Fibroblast of lung (primary cell): ENCODE results near the gene GALR1. TPM values are rescaled to one million over a fixed set of nuclear protein-coding genes. Genes with fewer than 3 reads are reported as not detected.

ENCODE experiments used
- DNase-seq, 2 donors: peaks; one replicate each; pipeline versions ENCODE4 v3.0.0 to v3.0.0-alpha.2; 2010; ENCODE audit warnings: low read depth in 2 of 2
- H2AFZ ChIP-seq: 2 replicates; pipeline ENCODE4 v1.5.1; 2012; ENCODE audit warnings: low read length, control low read depth, inconsistent platforms
- H3K27ac ChIP-seq: 2 replicates; pipeline ENCODE4 v1.5.1; 2011; ENCODE audit warnings: low read length, control low read depth; ENCODE audit not compliant: insufficient read depth
- H3K27me3 ChIP-seq: 2 replicates; pipeline ENCODE4 v1.5.1; 2011; ENCODE audit warnings: mild to moderate bottlenecking, low read length; ENCODE audit not compliant: control insufficient read depth, insufficient read depth
- H3K36me3 ChIP-seq: 2 replicates; pipeline ENCODE4 v1.5.1; 2011; ENCODE audit warnings: low read length; ENCODE audit not compliant: control insufficient read depth, insufficient read depth
- H3K4me1 ChIP-seq: 2 replicates; pipeline ENCODE4 v1.5.1; 2011; ENCODE audit warnings: low read length; ENCODE audit not compliant: control insufficient read depth, insufficient read depth; ENCODE audit errors: extremely low read depth
- H3K4me2 ChIP-seq: 2 replicates; pipeline ENCODE4 v1.5.1; 2011; ENCODE audit warnings: low read length, control low read depth; ENCODE audit not compliant: insufficient read depth; ENCODE audit errors: extremely low read depth
- H3K4me3 ChIP-seq, 4 experiments: fragments of 200-600 bp in 1 of 4; sonication (generic) in 1 of 4; replicated peaks in 1 of 4; 2 replicates each; pipeline ENCODE4 v1.5.1; 2011 to 2016; ENCODE audit warnings: low read length in 4 of 4, low read depth in 3 of 4, mild to moderate bottlenecking in 3 of 4, control low read depth in 2 of 4, inconsistent platforms in 1 of 4, mixed read lengths in 1 of 4; ENCODE audit not compliant: insufficient read depth in 1 of 4; ENCODE audit errors: control extremely low read depth in 1 of 4
- H3K79me2 ChIP-seq: 2 replicates; pipeline ENCODE4 v1.5.1; 2012; ENCODE audit warnings: mild to moderate bottlenecking, low read length, inconsistent platforms; ENCODE audit not compliant: control insufficient read depth, insufficient read depth
- H3K9ac ChIP-seq: 2 replicates; pipeline ENCODE4 v1.5.1; 2011; ENCODE audit warnings: mild to moderate bottlenecking, low read length, control low read depth; ENCODE audit not compliant: insufficient read depth
- H3K9me3 ChIP-seq: 2 replicates; pipeline ENCODE4 v1.5.1; 2012; ENCODE audit warnings: low read depth, low read length; ENCODE audit not compliant: control insufficient read depth, insufficient read depth
- H4K20me1 ChIP-seq: 2 replicates; pipeline ENCODE4 v1.5.1; 2011; ENCODE audit warnings: low read length; ENCODE audit not compliant: control insufficient read depth, insufficient read depth; ENCODE audit errors: extremely low read depth
- CTCF ChIP-seq, 2 donors: IDR thresholded peaks in 1 of 2; conservative IDR thresholded peaks in 1 of 2; 1 replicate in 1 of 2; 2 replicates in 1 of 2; pipeline ENCODE4 v1.5.1; 2011 to 2012; ENCODE audit warnings: low read length in 2 of 2, control low read depth in 1 of 2, inconsistent platforms in 1 of 2, low read depth in 1 of 2, mild to moderate bottlenecking in 1 of 2
- EZH2 ChIP-seq: IDR thresholded peaks from 2 replicates; pipeline ENCODE4 v1.5.1; 2012; ENCODE audit warnings: low read length, control low read depth, mild to moderate bottlenecking; ENCODE audit errors: missing control alignments
- polyA plus RNA-seq, 2 donors: library from polyadenylated mRNA; depleted of rRNA in 1 of 2; stranded (reverse) in 1 of 2; unstranded in 1 of 2; fragments of >200 nt; gene quantifications; 2 replicates each; pipeline ENCODE4 v1.2.1, GENCODE V29; 2011 to 2012; ENCODE audit warnings: missing spikeins in 1 of 2
- total RNA-seq: library from RNA; depleted of rRNA; stranded (reverse); fragments of >200 nt; gene quantifications from 2 replicates; pipeline ENCODE4 v1.2.1, GENCODE V29; 2014

The GALR1 gene
- total and polyA plus RNA-seq, 2 donors (not counting 1 experiment from before 2014, with no cell fraction given) = not detected

DNA sequence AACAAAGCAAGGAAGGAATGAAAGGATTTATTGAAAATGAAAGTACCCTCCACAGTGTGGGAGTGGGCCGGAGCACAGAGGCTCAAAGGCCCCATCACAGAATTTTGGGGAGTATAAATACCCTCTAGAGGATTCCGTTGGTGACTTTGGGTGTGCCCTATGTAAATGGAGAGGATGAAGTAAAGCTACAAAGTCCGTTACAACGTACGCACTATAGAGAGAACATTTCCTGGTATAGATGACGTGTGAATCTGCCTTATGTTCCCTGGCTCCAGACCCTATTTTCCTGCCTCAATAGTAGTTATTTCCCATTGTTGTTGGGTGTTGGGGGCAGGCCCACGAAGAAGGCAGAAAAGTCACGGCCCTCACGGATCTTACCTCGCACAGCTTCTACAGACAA is 65.3 kb downstream of the GALR1 start:
- Histone ChIP-seq H3K9ac (no peak overlapping the region), H3K27me3 (no peaks in the 10 kb centered on the region), H3K4me3 (no peak overlapping the region), H3K79me2 (no peaks in the 10 kb centered on the region), H2AFZ (no peak overlapping the region), H3K36me3 (no peaks in the 10 kb centered on the region), H3K9me3 (no peaks in the 10 kb centered on the region), H3K4me1 (no peaks in the 10 kb centered on the region), H3K4me2 (no peak overlapping the region), H4K20me1 (no peaks in the 10 kb centered on the region), H3K27ac (no peak overlapping the region)
- no peak for DNase-seq
- TF ChIP-seq CTCF (conservative IDR thresholded peaks at IDR 0.05 in 1 of 2, IDR thresholded peaks at IDR 0.05 in 1 of 2; ENCODE audit: low read depth in 1 of 2, low read length in 2 of 2) (no peak), EZH2 (no peak)

DNA sequence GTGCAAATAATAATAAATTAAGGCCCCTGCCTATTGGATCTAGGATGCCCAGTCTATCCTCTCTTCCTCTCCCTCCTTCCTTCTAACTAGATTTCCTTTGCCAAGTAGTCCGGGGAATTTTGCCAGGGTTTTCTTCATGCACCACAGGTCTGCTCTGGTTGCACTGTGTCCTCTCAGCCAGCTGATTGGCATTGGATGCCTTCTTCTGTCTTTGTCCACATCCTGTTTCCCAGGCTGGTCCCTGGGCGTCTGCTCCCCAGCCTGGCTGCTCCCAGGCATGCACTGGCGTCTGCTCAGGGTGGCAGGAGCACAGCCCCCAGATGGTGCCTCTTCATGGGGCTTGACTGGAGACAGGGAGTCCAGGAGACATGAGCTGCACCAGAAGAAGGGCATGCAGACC is 66.4 kb downstream of the GALR1 start:
- no peak for DNase-seq
- Histone ChIP-seq H3K9me3 (no peaks in the 10 kb centered on the region), H2AFZ (no peak overlapping the region), H3K36me3 (no peaks in the 10 kb centered on the region), H3K4me3 (no peak overlapping the region), H3K79me2 (no peaks in the 10 kb centered on the region), H3K9ac (no peak overlapping the region), H3K27ac (no peak overlapping the region), H3K27me3 (no peaks in the 10 kb centered on the region), H4K20me1 (no peaks in the 10 kb centered on the region), H3K4me2 (no peak overlapping the region), H3K4me1 (no peaks in the 10 kb centered on the region)
- TF ChIP-seq EZH2 (no peak), CTCF (conservative IDR thresholded peaks at IDR 0.05 in 1 of 2, IDR thresholded peaks at IDR 0.05 in 1 of 2; ENCODE audit: low read depth in 1 of 2, low read length in 2 of 2) (no peak)

GRCh38 chr18:77316641-77317040 is 67.0 kb downstream of the GALR1 start:
- Histone ChIP-seq H3K4me1 (no peaks in the 10 kb centered on the region), H3K79me2 (no peaks in the 10 kb centered on the region), H3K27ac (no peak overlapping the region), H4K20me1 (no peaks in the 10 kb centered on the region), H3K9ac (no peak overlapping the region), H3K36me3 (no peaks in the 10 kb centered on the region), H3K9me3 (no peaks in the 10 kb centered on the region), H3K4me2 (no peak overlapping the region), H3K4me3 (no peak overlapping the region), H2AFZ (no peak overlapping the region), H3K27me3 (no peaks in the 10 kb centered on the region)
- DNase-seq = peak in 1 of 2 donors; percentile 30
- TF ChIP-seq CTCF (conservative IDR thresholded peaks at IDR 0.05 in 1 of 2, IDR thresholded peaks at IDR 0.05 in 1 of 2; ENCODE audit: low read depth in 1 of 2, low read length in 2 of 2) (no peak), EZH2 (no peak)
